Karpas-422 (cell line): Measurements from ENCODE around the gene PPP1R9B. TPM values are rescaled to one million over a fixed set of nuclear protein-coding genes. Genes with fewer than 3 reads are reported as not detected.

Experiments
- DNase-seq: peaks from one replicate; pipeline ENCODE4 v3.0.0-alpha.2; 2015
- H2AFZ ChIP-seq: fragments of 200-600 bp; sonication (generic); 2 replicates; pipeline ENCODE4 v1.6.1; 2014; ENCODE audit warnings: antibody characterized with exemption, low read length, mixed read lengths
- H3K27ac ChIP-seq: fragments of 200-600 bp; sonication (generic); 2 replicates; pipeline ENCODE4 v1.5.1; 2014; ENCODE audit warnings: mild to moderate bottlenecking, low read length, moderate library complexity
- H3K27me3 ChIP-seq: fragments of 200-600 bp; sonication (generic); 2 replicates; pipeline ENCODE4 v1.6.1; 2014; ENCODE audit warnings: low read length, mixed read lengths
- H3K36me3 ChIP-seq: fragments of 200-600 bp; sonication (generic); 2 replicates; pipeline ENCODE4 v1.6.1; 2014; ENCODE audit warnings: low read length, mixed read lengths; ENCODE audit not compliant: insufficient read depth
- H3K4me1 ChIP-seq: fragments of 200-600 bp; sonication (generic); 2 replicates; pipeline ENCODE4 v1.6.1; 2014; ENCODE audit warnings: mild to moderate bottlenecking, low read length, mixed read lengths
- H3K4me2 ChIP-seq: fragments of 200-600 bp; sonication (generic); 2 replicates; pipeline ENCODE4 v1.6.1; 2014; ENCODE audit warnings: low read length, low read depth, mild to moderate bottlenecking; ENCODE audit not compliant: poor library complexity, severe bottlenecking
- H3K4me3 ChIP-seq: fragments of 200-600 bp; sonication (generic); 2 replicates; pipeline ENCODE4 v1.5.1; 2014; ENCODE audit warnings: mild to moderate bottlenecking, antibody characterized with exemption, low read length, mixed read lengths
- H3K79me2 ChIP-seq: fragments of 200-600 bp; sonication (generic); 2 replicates; pipeline ENCODE4 v1.6.1; 2014; ENCODE audit warnings: mild to moderate bottlenecking, low read length, mixed read lengths
- H3K9ac ChIP-seq: fragments of 200-600 bp; sonication (generic); 2 replicates; pipeline ENCODE4 v1.6.0; 2014; ENCODE audit warnings: low read length
- H3K9me2 ChIP-seq: fragments of 200-600 bp; sonication (generic), shearing (Covaris generic); replicated peaks from 2 replicates; pipeline ENCODE4 v1.6.0; 2014; ENCODE audit warnings: mild to moderate bottlenecking, low read length, moderate library complexity; ENCODE audit not compliant: insufficient read depth
- H3K9me3 ChIP-seq: fragments of 300-700, 200-600 bp; sonication (generic); 2 replicates; pipeline ENCODE4 v1.6.1; 2014; ENCODE audit warnings: low read length, mixed read lengths
- H4K20me1 ChIP-seq: fragments of 200-600 bp; sonication (generic); 2 replicates; pipeline ENCODE4 v1.6.1; 2014; ENCODE audit warnings: mild to moderate bottlenecking, antibody characterized with exemption, low read length, low read depth; ENCODE audit not compliant: insufficient read depth
- total RNA-seq: library from RNA; depleted of rRNA; stranded (reverse); fragments of >200 nt; shearing (Covaris generic); gene quantifications from 2 replicates; pipeline ENCODE4 v1.2.3, GENCODE V29; 2014; ENCODE audit warnings: low replicate concordance

The PPP1R9B gene
- total RNA-seq, 1 experiment from 2014 or later: 41.0 TPM

DNA sequence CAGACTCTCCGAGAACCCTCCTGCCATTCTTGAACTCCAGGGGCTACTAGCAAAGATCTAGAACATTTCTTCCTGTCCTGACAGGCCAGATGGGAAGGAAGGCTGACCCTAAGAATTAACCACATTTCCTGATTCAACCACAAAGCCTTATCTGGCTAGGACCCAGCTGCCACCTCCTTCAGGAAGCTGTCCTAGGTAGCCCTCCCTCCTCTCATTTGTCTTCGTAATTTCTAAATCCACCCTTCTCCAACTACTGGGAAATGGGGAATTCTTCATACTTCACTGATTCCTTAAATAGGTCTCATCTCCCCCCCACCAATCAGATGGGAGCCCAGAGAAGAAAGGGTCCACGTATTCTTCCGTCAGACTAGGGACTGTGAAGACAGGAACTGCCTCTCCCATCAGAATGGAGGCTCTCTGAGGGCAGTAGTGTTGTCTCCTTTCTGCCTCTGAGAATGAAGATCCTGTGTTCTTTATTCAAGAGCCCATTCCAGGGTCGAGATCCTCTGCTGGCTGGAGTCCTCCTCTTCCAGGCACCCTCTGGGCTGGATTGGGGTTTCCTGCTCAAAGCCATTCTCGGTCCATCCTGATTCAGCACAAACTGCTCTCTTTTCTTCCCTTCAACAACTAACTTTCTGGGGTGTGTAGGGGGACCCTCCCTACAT, 22.6 kb downstream of the PPP1R9B start:
- H3K4me3 ChIP-seq: no peak overlapping the region
- no peaks in the 10 kb centered on the region for H3K79me2 ChIP-seq
- no peaks in the 10 kb centered on the region for H3K36me3 ChIP-seq
- no peaks in the 10 kb centered on the region for H3K9me2 ChIP-seq
- no peak overlapping the region for H3K27ac ChIP-seq
- H2AFZ ChIP-seq: no peak overlapping the region
- H4K20me1 ChIP-seq: peaks cover 4% of the 10 kb centered on the region; the same call in 1 of the 2 replicates
- no peak overlapping the region for H3K9ac ChIP-seq
- H3K4me1 ChIP-seq: no peaks in the 10 kb centered on the region
- no peaks in the 10 kb centered on the region for H3K27me3 ChIP-seq
- H3K9me3 ChIP-seq: no peaks in the 10 kb centered on the region
- H3K4me2 ChIP-seq: no peak overlapping the region
- DNase-seq: no peak

DNA sequence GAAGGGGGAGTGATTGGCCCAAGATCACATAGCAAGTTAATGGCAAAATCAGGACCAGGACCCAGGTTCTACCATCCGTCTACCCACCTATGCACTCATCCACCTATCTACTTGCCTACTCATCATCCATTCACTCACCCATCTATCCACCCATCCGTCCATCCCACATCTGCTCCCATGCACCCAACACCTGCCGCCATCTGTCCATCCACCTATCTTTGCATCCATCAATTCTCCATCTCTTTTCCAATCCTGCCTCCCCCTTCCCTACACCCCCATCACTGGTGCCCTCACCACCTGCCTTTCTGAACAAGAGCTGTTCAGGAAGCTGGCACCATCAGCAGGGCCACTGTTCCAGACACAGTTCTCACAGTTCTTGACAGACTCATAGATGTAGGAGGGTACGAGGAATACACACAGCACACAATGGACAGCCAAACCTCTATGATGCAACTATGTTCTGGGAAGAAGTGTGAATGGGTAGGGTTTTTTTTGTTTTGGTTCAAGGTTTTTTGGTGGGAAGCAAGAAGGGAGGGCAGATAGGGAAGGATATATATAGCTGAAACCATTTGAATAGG, 25.0 kb downstream of the PPP1R9B start:
- H3K4me3 ChIP-seq: no peak overlapping the region
- H3K4me1 ChIP-seq: no peaks in the 10 kb centered on the region
- H4K20me1 ChIP-seq: no peaks in the 10 kb centered on the region
- no peaks in the 10 kb centered on the region for H3K27me3 ChIP-seq
- H3K36me3 ChIP-seq: no peaks in the 10 kb centered on the region
- no peak overlapping the region for H3K4me2 ChIP-seq
- H2AFZ ChIP-seq: no peak overlapping the region
- H3K9ac ChIP-seq: no peak overlapping the region
- H3K79me2 ChIP-seq: no peaks in the 10 kb centered on the region
- no peaks in the 10 kb centered on the region for H3K9me3 ChIP-seq
- H3K27ac ChIP-seq: no peak overlapping the region
- no peak for DNase-seq
- no peaks in the 10 kb centered on the region for H3K9me2 ChIP-seq

DNA sequence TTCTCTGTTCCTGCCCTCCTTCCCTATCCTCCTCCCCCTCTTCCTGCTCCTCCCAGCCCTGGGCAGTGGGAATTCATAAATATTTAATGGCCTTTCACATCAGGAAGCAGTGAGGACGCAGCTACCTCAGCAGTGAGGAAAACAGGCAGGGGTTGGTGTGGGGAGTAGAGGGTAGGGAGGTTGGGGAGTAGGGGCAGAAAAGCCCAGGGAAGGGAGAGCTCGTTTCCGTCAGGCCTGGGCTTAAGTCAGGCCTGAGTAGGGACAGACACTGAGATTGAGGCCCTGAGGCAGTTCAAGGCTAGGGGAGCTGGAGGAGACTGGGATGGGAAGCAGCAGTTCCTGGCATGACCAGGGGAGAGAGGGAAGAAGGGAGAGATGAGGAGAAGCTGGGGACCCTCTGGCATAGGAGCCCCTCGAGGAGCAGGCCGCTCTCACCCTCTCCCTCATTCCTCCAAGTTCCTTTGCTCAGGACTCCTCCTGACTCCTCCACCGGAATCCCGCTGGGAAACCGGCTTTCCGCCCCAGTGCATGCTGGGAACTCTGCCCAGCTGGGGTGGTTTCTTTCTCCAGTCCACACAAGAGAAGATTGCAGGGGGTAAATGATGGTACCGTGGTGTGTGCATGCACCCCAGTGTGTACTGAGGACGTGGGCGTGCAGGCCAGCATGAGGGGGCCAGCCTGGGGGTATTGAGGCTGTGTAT, 26.7 kb downstream of the PPP1R9B start:
- Histone ChIP-seq H3K79me2 (no peaks in the 10 kb centered on the region), H3K4me2 (no peak overlapping the region), H2AFZ (no peak overlapping the region), H3K27ac (no peak overlapping the region), H3K9ac (no peak overlapping the region), H3K27me3 (no peaks in the 10 kb centered on the region), H3K9me3 (no peaks in the 10 kb centered on the region), H4K20me1 (no peaks in the 10 kb centered on the region), H3K9me2 (no peaks in the 10 kb centered on the region), H3K36me3 (no peaks in the 10 kb centered on the region), H3K4me1 (no peaks in the 10 kb centered on the region), H3K4me3 (no peak overlapping the region)
- DNase-seq: no peak

DNA sequence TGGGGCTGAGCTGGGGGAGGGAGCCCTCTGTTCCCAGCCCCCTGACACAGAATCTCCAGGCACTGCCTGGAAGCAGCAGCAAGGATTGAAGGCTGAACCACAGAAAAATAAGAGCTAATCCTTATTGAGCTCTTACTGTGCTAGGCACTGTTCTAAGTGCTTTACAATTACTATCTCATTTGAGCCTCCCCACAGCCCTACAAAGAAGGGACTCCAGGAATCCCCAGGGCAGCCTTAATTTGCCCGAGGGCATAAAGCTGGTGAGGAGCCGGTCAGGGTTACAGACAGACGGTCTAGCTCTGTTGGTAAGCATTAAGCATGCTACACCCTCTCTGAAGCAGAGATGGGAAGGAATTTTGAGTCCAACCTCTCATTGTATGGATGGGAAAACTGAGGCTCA, 27.5 kb downstream of the PPP1R9B start:
- no peak overlapping the region for H3K4me3 ChIP-seq

DNA sequence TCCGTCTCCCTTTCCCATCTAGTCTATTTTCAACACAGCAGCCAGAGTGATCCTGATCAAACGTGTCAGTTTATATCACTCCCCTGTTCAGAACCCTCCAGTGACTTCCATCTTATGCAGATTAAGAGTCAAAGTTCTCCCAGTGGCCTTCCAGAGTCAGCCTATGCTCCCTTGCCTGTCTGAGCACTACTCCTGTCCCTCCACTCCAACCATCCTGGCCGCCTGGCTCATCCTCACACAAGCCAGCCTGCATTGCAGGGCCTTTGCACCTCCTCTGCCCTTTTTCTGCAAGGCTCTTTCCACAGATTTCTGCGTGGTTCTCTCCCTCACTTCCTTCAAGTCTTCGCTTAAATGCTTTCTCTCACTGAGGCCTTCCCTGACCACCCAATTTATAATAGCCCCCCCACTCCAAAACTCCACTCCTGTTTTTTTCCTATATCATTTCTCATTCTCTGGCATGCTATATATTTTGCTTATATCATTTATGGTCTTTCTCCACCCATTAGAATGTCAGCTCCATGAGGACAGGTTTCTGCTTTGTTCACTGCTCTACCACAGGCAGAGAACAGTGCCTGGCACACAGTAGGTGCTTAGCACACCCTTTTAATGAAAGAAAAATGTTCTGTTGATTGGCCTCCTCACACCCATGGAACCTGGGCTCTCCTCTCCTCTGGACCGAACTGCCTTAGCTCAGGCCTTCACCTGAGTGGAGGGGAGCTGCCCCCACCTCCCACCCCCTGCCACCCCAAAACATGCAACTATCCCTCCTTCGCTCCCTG, 29.8 kb downstream of the PPP1R9B start:
- Histone ChIP-seq H3K36me3 (no peaks in the 10 kb centered on the region), H3K9me2 (no peaks in the 10 kb centered on the region), H3K79me2 (no peaks in the 10 kb centered on the region), H3K4me1 (no peaks in the 10 kb centered on the region), H4K20me1 (no peaks in the 10 kb centered on the region), H3K9me3 (no peaks in the 10 kb centered on the region), H3K4me2 (no peak overlapping the region), H3K9ac (no peak overlapping the region), H2AFZ (no peak overlapping the region), H3K4me3 (no peak overlapping the region), H3K27me3 (no peaks in the 10 kb centered on the region), H3K27ac (no peak overlapping the region)
- DNase-seq: no peak

More for the DNA sequence above, 27.5 kb downstream of the PPP1R9B start:
- H3K9me2 ChIP-seq: no peaks in the 10 kb centered on the region
- no peak overlapping the region for H3K9ac ChIP-seq
- H3K4me1 ChIP-seq: no peaks in the 10 kb centered on the region
- H3K27ac ChIP-seq: no peak overlapping the region
- no peaks in the 10 kb centered on the region for H3K36me3 ChIP-seq
- no peaks in the 10 kb centered on the region for H3K9me3 ChIP-seq
- no peak overlapping the region for H2AFZ ChIP-seq
- H3K27me3 ChIP-seq: no peaks in the 10 kb centered on the region
- DNase-seq: no peak
- H3K79me2 ChIP-seq: no peaks in the 10 kb centered on the region
- no peaks in the 10 kb centered on the region for H4K20me1 ChIP-seq
- no peak overlapping the region for H3K4me2 ChIP-seq

DNA sequence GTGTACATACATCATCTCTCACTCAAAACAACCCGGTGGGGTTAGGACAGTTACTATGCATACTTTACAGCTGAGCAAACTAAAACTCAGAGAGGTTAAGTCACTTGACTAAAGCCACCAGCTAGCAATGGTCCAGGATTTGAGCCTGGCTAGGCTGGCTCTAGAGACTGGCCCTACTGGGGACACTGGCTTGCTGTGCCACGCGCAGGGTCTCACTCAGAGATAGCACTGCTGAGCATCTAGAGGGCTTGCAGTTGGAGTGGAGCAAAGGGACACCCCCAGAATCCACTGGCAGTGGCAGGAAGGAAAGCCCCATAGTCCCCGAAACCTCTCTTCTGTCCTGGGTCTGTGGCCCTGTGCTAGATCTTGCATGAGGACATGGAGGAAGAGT, 31.7 kb downstream of the PPP1R9B start:
- H3K36me3 ChIP-seq: no peaks in the 10 kb centered on the region

DNA sequence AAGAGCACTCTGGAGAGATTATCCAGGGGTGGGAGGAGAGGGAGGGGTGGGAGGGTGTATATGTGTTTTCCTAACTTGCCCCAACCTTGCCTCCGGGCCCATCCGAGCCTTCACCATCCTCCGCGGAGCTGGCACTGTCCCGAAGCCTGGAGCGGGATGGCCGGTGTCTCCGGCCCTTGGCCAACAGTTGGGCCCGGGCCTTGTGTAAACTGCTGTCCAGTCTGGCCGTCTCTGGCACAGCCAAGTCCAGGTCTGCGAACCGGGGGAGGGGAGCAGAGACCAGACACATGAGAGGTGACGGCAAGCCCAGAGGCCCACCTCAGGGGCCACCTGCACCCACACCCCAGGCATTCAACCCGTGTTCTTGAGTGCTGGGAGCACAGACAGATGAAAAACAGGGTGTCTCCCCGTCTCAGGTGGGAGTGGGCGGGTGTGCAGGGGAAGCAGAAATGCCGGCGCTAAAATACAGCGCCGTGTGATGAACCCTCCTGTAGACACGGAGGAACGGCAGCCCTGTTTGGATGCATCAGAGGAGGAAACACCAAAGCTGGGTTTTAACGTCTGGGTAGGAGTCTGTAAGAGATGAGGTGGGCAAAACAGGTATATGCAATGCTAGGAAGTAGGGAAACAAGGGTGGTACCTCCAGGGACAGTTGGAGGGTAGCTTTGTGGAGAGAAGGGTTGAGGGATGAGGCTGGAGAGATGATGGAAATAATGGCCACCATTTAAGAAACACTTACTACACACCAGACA, 32.2 kb downstream of the PPP1R9B start:
- Histone ChIP-seq H3K36me3 (no peaks in the 10 kb centered on the region), H3K79me2 (no peaks in the 10 kb centered on the region), H3K27me3 (no peaks in the 10 kb centered on the region), H3K9ac (no peak overlapping the region), H3K9me2 (no peaks in the 10 kb centered on the region), H3K9me3 (no peaks in the 10 kb centered on the region), H3K4me1 (no peaks in the 10 kb centered on the region), H3K27ac (no peak overlapping the region), H3K4me3 (no peak overlapping the region), H3K4me2 (no peak overlapping the region), H4K20me1 (no peaks in the 10 kb centered on the region), H2AFZ (no peak overlapping the region)
- no peak for DNase-seq

More for the DNA sequence above, 31.7 kb downstream of the PPP1R9B start:
- H3K9ac ChIP-seq: no peak overlapping the region
- no peak for DNase-seq
- H2AFZ ChIP-seq: no peak overlapping the region
- H3K4me2 ChIP-seq: no peak overlapping the region
- H3K27ac ChIP-seq: no peak overlapping the region
- H3K4me3 ChIP-seq: no peak overlapping the region
- H3K9me2 ChIP-seq: no peaks in the 10 kb centered on the region
- no peaks in the 10 kb centered on the region for H3K79me2 ChIP-seq
- H3K27me3 ChIP-seq: no peaks in the 10 kb centered on the region
- H4K20me1 ChIP-seq: no peaks in the 10 kb centered on the region
- H3K4me1 ChIP-seq: no peaks in the 10 kb centered on the region
- H3K9me3 ChIP-seq: no peaks in the 10 kb centered on the region
